Neutrophil (primary cell): ENCODE results near the gene LRRC37A.
A peak's percentile ranks its signal among the peaks of the same experiment; 100 is the strongest.
"Not testable (repeated sequence)": the region's sequence is repeated elsewhere in the genome, so short reads cannot be mapped to it uniquely, and the experiment has no call there.

Source experiments
- H3K27ac ChIP-seq: fragments of 200-600 bp; sonication (generic); 2 replicates; pipeline ENCODE4 v1.5.1; 2016; ENCODE audit warnings: mild to moderate bottlenecking, moderate library complexity
- H3K27me3 ChIP-seq: fragments of 200-600 bp; sonication (generic); 2 replicates; pipeline ENCODE4 v1.6.0; 2016; ENCODE audit warnings: mild to moderate bottlenecking
- H3K36me3 ChIP-seq: fragments of 200-600 bp; sonication (generic); 2 replicates; pipeline ENCODE4 v1.5.1; 2017
- H3K4me1 ChIP-seq, 2 experiments: fragments of 200-600 bp in 1 of 2; sonication (generic) in 1 of 2; 1 replicate in 1 of 2; 2 replicates in 1 of 2; pipeline versions ENCODE4 v1.5.1 to v1.6.1; 2013 to 2016; ENCODE audit warnings: low read depth in 1 of 2, low read length in 1 of 2, mild to moderate bottlenecking in 1 of 2, moderate library complexity in 1 of 2; ENCODE audit not compliant: control insufficient read depth in 1 of 2, insufficient read depth in 1 of 2
- H3K4me3 ChIP-seq, 2 experiments: fragments of 200-600 bp in 1 of 2; sonication (generic) in 1 of 2; 1 replicate in 1 of 2; 2 replicates in 1 of 2; pipeline ENCODE4 v1.5.1; 2013 to 2016; ENCODE audit warnings: low read depth in 1 of 2, low read length in 1 of 2, mild to moderate bottlenecking in 1 of 2, moderate library complexity in 1 of 2
- H3K9me3 ChIP-seq: fragments of 200-600 bp; sonication (generic); 2 replicates; pipeline ENCODE4 v1.5.1; 2016
- TF ChIP-seq, protein P1 (sequence below): fragments of 200-600 bp; sonication (generic); IDR thresholded peaks from 2 replicates; pipeline ENCODE4 v1.5.1; 2016; ENCODE audit warnings: antibody characterized with exemption

Gene LRRC37A

DNA sequence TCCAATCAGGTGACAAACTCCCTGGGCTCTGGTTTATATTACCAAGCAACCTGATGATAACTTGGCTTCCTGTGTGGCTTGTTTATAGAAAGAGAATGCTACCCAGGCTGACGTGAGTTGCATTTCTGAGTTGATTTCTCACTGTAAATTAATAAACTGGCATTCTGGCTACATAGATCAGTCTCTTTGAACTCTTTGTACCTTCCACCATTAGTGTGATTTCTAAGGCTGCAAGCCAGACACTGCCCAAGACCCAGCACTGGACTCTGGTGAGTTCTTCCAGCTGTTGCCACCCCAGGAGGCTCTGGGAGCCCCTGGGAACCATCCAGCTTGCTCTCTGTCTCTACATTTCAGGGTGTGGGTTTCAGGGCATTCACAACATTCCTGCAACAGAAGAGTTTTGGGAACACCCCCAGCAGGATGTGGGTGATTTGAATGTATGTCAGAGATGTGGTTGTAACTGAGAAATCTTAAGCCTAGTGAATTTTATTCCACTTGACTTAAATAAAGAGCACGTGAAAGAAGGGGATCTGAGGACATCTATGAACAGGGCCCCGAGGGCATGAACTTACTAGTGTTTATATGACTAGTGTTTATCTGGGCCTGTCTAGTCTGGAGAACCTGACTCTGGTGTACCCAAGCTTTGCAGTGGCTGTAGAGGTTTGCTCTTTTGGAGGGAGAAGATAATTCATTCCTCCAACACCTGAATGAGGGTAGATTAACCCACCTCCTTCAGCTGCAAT lies 30.3 kb upstream of the LRRC37A start:
- Histone ChIP-seq H3K4me3 (no peak overlapping the region), H3K27ac (no peak overlapping the region), H3K36me3 (no peaks in the 10 kb centered on the region), H3K9me3 (no peaks in the 10 kb centered on the region), H3K4me1 (peaks cover 17 to 23% of the 10 kb centered on the region in 2 experiments), H3K27me3 (peaks cover 85% of the 10 kb centered on the region)
- TF ChIP-seq, protein P1, sequence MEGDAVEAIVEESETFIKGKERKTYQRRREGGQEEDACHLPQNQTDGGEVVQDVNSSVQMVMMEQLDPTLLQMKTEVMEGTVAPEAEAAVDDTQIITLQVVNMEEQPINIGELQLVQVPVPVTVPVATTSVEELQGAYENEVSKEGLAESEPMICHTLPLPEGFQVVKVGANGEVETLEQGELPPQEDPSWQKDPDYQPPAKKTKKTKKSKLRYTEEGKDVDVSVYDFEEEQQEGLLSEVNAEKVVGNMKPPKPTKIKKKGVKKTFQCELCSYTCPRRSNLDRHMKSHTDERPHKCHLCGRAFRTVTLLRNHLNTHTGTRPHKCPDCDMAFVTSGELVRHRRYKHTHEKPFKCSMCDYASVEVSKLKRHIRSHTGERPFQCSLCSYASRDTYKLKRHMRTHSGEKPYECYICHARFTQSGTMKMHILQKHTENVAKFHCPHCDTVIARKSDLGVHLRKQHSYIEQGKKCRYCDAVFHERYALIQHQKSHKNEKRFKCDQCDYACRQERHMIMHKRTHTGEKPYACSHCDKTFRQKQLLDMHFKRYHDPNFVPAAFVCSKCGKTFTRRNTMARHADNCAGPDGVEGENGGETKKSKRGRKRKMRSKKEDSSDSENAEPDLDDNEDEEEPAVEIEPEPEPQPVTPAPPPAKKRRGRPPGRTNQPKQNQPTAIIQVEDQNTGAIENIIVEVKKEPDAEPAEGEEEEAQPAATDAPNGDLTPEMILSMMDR: no peak

DNA sequence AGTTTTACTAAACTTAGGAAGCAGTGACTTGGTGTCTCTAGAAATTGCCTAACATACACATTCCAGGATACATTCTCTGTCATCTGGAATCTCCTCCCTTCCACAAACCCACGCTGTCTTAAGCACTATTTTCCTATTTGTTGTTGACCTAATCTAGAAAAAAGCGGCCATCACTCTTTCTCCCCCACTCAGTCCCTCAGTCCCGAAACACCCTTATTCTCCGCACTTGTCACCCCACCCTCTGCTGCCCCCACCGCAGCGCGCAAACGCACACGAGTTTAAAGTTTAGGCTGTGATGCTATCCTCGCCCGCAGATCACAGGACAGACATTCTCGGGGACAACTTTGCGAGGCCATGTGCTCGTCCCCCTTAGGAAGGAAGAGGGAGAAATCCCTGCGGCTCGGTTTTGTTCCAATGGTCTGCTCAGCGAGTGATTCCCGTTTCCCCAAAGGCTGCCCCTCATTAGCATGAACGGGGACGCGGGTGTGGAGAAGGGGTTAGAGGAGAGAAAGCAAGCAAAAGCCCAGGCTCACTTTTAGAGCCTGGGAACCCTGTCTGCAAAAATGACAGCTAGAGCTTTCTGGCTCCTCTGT lies 28.8 kb upstream of the LRRC37A start:
- not testable (repeated sequence) for H3K36me3 ChIP-seq

DNA sequence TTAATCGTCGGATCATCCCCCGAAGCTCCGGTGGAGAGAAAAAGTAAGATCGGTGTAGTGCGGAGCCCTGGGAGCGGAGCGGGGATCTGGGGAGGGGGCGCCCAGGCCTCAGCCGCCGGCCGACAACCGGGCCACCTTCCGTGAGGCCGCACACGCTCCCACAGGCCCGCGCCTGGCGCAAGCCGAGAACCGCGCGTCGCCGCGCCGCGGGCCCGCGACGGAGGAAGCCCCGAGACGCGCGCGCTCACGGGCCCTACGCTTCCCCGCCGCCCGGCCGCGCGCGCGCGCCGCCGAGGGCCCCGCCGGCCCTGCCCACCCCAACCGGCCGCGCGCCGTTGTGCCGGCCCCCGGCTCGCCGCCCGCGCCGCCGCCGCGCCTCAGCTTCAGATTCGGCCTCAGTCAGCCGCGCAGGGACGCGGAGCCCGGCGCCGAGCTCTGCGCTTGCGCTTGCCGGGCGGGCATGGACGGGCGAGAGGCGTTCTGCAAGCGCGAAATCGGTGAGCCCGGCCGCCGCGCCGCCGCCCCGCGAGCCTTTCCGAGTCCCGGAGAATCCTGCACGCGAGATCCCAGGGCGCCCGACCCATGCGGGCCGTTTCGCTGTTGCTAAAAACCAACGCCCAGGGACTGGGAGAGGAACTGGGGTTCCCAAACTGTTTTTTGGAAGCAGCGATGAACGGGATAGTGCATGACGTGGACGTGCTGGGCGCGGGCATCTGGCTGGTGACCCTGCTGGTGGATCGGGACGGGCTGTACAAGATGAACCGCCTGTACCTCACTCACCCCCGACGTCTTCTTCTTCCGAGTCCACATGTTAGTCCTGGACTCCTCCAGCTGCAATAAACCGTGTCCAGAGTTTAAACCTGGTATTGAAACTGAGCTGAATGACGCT lies 28.0 kb upstream of the LRRC37A start:
- H3K27ac ChIP-seq: peak overlapping the region; percentile 57
- H3K4me1 ChIP-seq: peaks cover 17% of the 10 kb centered on the region in 2 experiments
- peaks cover 80% of the 10 kb centered on the region for H3K27me3 ChIP-seq
- TF ChIP-seq, protein P1: no peak
- H3K36me3 ChIP-seq: no peaks in the 10 kb centered on the region
- H3K4me3 ChIP-seq: peak overlapping the region; percentile 76 to 82
- no peaks in the 10 kb centered on the region for H3K9me3 ChIP-seq

More for the DNA sequence above, 28.8 kb upstream of the LRRC37A start:
- Histone ChIP-seq H3K4me1 (peaks cover 17% of the 10 kb centered on the region in 2 experiments), H3K4me3 (peak overlapping the region; percentile 76 to 82), H3K27me3 (peaks cover 81% of the 10 kb centered on the region), H3K27ac (peak overlapping the region; percentile 14)
- H3K9me3 ChIP-seq: not testable (repeated sequence)

DNA sequence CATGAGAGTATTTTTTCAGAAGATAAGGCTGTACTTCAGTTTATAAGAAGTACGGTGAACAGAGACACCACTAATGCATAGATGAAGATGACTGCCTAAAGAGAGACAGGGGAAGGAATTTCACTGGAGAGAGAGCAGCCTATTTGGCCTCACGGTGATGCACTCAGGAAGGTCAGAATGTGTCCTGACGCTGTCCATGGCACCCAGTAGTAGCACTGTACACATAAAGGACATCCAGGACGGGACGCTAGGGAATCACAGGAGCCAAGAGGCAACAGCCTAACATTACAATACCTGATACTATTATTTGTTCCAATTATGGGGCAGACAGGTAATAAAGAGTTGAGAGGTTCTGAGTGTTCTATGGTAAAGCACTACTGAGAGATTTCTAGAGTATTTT lies 24.9 kb upstream of the LRRC37A start:
- Histone ChIP-seq H3K27ac (no peak overlapping the region), H3K4me1 (peaks cover 17% of the 10 kb centered on the region in 2 experiments), H3K27me3 (peaks cover 66% of the 10 kb centered on the region), H3K36me3 (no peaks in the 10 kb centered on the region), H3K9me3 (no peaks in the 10 kb centered on the region), H3K4me3 (no peak overlapping the region)
- TF ChIP-seq, protein P1: no peak

DNA sequence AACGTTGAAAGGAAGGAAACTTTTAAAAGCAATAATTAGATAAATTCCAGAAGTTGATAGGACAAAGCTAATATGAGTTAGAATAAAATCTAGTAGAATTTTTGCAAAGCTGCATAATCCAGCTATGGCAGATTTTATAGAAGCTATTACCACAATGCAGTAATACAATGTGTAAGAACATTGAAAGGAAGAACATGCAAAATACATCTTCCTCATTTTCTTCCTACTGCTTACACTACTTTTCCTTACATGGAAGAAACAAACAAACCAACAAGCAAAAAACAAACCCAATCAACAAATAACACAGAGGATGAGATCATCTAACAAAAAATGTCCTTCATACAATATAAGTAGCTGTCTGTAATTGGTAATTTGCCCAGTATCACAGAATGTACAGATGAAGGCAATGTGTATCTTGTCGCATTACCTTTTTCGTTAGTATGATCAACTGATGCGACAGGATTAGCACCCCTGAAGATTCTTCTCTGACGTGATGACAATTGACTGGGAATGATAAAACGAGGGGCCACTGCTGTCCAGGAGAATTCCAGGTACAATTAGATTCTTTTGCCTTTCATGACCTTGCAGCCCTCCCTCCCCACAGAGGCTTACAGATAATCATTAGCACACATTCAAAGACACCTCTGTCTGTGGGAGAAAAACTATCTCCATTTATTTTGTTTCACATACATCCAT lies 21.2 kb upstream of the LRRC37A start:
- TF ChIP-seq, protein P1: no peak
- H3K9me3 ChIP-seq: no peaks in the 10 kb centered on the region
- H3K4me3 ChIP-seq: no peak overlapping the region
- peaks cover 33% of the 10 kb centered on the region for H3K27me3 ChIP-seq
- no peak overlapping the region for H3K27ac ChIP-seq
- no peaks in the 10 kb centered on the region for H3K36me3 ChIP-seq
- no peaks in the 10 kb centered on the region for H3K4me1 ChIP-seq
